ENCODE results near the gene TTC13. TPM values are rescaled to one million over a fixed set of nuclear protein-coding genes. Genes with fewer than 3 reads are reported as not detected.

TTC13 gene
- total RNA-seq, 4 donors from 2014 or later, result 16.0 to 36.0 (median 22.7) TPM

DNA sequence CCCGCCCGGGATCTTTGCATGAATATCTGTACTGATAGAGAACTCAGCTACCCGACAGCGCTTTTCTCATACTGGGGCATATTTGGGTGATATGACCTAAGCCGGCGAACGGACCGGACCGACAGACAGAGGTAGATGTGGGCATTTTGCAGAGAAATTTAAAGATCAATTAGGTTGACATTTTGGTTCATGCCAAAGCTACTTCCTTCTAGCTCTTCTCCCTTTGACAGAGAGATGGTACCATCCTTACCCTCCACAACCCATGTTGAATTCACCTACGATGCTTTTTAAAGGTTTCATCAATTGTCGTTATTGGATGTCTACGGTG is 692 bp upstream of the TTC13 start:
- TF ChIP-seq, protein P1, sequence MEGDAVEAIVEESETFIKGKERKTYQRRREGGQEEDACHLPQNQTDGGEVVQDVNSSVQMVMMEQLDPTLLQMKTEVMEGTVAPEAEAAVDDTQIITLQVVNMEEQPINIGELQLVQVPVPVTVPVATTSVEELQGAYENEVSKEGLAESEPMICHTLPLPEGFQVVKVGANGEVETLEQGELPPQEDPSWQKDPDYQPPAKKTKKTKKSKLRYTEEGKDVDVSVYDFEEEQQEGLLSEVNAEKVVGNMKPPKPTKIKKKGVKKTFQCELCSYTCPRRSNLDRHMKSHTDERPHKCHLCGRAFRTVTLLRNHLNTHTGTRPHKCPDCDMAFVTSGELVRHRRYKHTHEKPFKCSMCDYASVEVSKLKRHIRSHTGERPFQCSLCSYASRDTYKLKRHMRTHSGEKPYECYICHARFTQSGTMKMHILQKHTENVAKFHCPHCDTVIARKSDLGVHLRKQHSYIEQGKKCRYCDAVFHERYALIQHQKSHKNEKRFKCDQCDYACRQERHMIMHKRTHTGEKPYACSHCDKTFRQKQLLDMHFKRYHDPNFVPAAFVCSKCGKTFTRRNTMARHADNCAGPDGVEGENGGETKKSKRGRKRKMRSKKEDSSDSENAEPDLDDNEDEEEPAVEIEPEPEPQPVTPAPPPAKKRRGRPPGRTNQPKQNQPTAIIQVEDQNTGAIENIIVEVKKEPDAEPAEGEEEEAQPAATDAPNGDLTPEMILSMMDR (IDR thresholded peaks at IDR 0.05 in 4 of 5, conservative IDR thresholded peaks at IDR 0.05 in 1 of 5), result no peak
- TF ChIP-seq POLR2A (IDR thresholded peaks at IDR 0.05), result no peak
- intact Hi-C loops (cut with DNase I; ENCODE audit: low total_unique reads), result loop anchor here (2.0 to 5.0 kb wide), 4 partner anchors 113 to 337 kb away; partner anchors contain the start of gene COG2
- no peaks in the 10 kb centered on the region for H3K36me3 ChIP-seq
- peak overlapping the region; percentile 84 to 96 (median 88) for H3K4me3 ChIP-seq
- no peaks in the 10 kb centered on the region for H3K9me3 ChIP-seq
- H3K27ac ChIP-seq, result peak overlapping the region; percentile 71 to 82 (median 78)
- no peak for DNase-seq
- H3K27me3 ChIP-seq, result no peaks in the 10 kb centered on the region
- H3K4me1 ChIP-seq, result peaks cover 17 to 24% of the 10 kb centered on the region in 2 donors
- ATAC-seq, result no peak
- in situ Hi-C loops (cut with MboI; ENCODE audit: low sequenced_read_pairs in 4 of 4), result loop anchor here in 2 of 4 donors (25.0 kb wide), 2 partner anchors 233 to 633 kb away; no protein-coding TSS in a partner anchor

DNA sequence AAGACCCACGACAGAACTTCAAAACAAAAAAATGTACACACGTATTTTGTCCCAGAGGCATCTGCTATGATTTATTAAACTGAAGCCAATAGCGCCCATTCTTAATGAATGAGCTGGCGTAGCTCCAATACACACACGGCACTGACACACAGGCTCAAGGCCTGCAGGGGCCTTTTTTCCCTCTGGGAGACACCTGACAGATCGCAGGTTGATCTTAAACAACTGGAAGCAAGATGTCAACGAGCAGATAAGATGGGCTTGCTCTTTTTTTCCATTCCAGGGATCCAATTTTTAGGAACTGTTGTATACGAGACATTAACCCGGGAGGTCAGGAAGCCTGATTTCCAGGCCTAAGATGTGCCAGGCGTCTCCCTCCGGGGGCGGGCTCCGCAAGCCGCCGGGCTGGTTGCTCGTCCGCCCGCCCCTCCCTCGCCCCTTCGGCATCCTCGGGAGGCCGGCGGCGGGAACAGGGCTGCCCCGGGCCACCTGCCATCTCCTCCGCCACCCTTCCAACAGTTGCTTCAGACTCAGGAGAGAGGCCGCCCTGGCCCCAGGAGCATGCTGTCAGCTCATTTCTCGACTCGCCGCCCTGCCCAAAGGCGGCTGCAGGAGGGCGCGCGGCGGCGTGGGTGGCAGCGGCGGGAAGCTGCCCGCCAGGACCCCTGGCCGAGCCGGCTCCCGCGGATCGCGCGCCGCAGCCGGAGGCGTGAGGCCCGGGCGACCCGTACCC is 735 bp downstream of the TTC13 start:
- no peaks in the 10 kb centered on the region for H3K27me3 ChIP-seq
- ATAC-seq (peak; percentile 5 to 15), DNase-seq (peak in 1 of 2 donors; percentile 24)
- H3K36me3 ChIP-seq, result no peaks in the 10 kb centered on the region
- no peaks in the 10 kb centered on the region for H3K9me3 ChIP-seq
- intact Hi-C loops (cut with DNase I; ENCODE audit: low total_unique reads), result loop anchor here (2.0 to 5.0 kb wide), 4 partner anchors 111 to 335 kb away; partner anchors contain the start of gene COG2
- peaks cover 17 to 24% of the 10 kb centered on the region in 2 donors for H3K4me1 ChIP-seq
- peak overlapping the region; percentile 84 to 96 (median 88) for H3K4me3 ChIP-seq
- no peak for TF ChIP-seq POLR2A (IDR thresholded peaks at IDR 0.05)
- TF ChIP-seq, protein P1 (IDR thresholded peaks at IDR 0.05 in 4 of 5, conservative IDR thresholded peaks at IDR 0.05 in 1 of 5), result no peak
- in situ Hi-C loops (cut with MboI; ENCODE audit: low sequenced_read_pairs in 4 of 4), result loop anchor here in 2 of 4 donors (25.0 kb wide), 2 partner anchors 234 to 634 kb away; no protein-coding TSS in a partner anchor
- peak overlapping the region; percentile 27 to 82 (median 68) for H3K27ac ChIP-seq

DNA sequence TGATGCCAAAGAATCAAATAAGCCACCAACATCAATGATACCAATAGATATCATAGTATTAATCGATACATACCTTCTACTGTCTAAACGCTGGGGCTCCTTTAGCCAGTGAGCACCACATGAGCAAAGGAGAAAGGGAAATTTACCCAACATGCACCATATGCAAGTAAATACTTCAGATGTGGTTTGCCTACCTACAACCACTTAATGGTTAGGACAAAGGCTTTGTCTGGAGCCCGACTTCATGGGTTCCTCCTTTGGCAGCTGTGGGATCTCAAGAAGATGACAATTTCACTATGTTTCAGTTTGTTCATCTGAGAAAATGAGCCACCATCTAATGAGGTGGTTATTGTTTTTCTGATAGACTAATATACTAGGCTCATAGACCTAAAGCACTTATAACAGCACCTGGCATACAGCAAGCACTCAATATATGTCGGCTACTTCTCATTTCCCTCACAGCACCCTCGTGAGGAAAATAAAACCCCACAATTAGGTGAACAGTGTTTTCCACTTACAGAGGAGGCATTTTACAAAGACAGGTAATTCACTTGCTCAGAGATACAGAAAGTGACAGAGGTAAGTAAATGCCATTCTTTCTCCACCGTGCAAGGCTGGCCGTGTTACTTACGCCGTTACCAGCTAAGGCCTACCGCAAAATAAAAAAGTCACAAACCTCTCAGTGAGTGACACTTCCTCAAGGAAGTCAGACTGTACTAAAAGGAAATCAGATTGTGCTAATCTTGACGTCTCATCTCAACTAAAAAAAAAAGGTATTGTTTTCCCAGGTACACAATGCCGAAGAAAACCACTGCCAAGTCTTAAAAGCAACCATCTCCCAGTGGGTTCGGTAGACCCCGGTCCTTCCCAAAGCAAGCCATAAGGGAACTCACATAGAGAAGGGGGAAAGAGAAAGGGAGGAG is 1.6 kb downstream of the TTC13 start:
- TF ChIP-seq, protein P1 (IDR thresholded peaks at IDR 0.05 in 4 of 5, conservative IDR thresholded peaks at IDR 0.05 in 1 of 5), result no peak
- no peak for TF ChIP-seq POLR2A (IDR thresholded peaks at IDR 0.05)
- in situ Hi-C loops (cut with MboI; ENCODE audit: low sequenced_read_pairs in 4 of 4), result loop anchor here in 2 of 4 donors (25.0 kb wide), 2 partner anchors 235 to 635 kb away; no protein-coding TSS in a partner anchor
- H3K9me3 ChIP-seq, result no peaks in the 10 kb centered on the region
- no peaks in the 10 kb centered on the region for H3K27me3 ChIP-seq
- peak overlapping the region; percentile 27 to 82 (median 68) for H3K27ac ChIP-seq
- DNase-seq, result no peak
- no peak for ATAC-seq
- intact Hi-C loops (cut with DNase I; ENCODE audit: low total_unique reads), result loop anchor here (5.0 kb wide), 1 partner anchor 180 kb away; no protein-coding TSS in a partner anchor
- H3K36me3 ChIP-seq, result no peaks in the 10 kb centered on the region
- H3K4me1 ChIP-seq, result peaks cover 17 to 24% of the 10 kb centered on the region in 2 donors
- peak overlapping the region in 3 of 4 donors; percentile 88 to 96 (median 88) for H3K4me3 ChIP-seq

DNA sequence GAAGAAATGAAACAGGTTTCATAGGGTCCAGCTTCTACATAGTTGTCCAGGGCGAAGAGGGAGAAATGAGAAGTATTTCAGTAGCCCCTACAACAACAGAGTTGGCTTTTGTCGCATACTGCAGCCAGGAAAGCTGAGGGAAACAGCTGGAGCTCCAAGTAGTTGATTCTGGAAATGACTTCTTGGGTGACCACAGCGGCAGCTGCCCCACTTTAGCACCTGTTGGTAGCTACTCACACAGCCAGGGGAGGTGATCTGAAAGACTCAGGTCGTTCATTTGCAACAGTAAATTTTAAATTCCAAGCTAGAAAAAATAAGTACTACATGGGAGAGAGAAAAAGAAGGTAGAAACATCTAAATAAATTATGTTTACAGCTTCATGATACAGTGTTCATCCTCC is 2.3 kb downstream of the TTC13 start:
- Histone ChIP-seq H3K9me3 (no peaks in the 10 kb centered on the region), H3K4me3 (no peak overlapping the region), H3K27me3 (no peaks in the 10 kb centered on the region), H3K4me1 (peaks cover 17 to 24% of the 10 kb centered on the region in 2 donors), H3K27ac (no peak overlapping the region), H3K36me3 (no peaks in the 10 kb centered on the region)
- intact Hi-C loops (cut with DNase I; ENCODE audit: low total_unique reads) (loop anchor here (5.0 kb wide), 1 partner anchor 179 kb away; no protein-coding TSS in a partner anchor), in situ Hi-C loops (cut with MboI; ENCODE audit: low sequenced_read_pairs in 4 of 4) (loop anchor here in 2 of 4 donors (25.0 kb wide), 2 partner anchors 236 to 636 kb away; no protein-coding TSS in a partner anchor)
- ATAC-seq, result no peak
- no peak for DNase-seq
- TF ChIP-seq, protein P1 (IDR thresholded peaks at IDR 0.05 in 4 of 5, conservative IDR thresholded peaks at IDR 0.05 in 1 of 5), result no peak
- TF ChIP-seq POLR2A (IDR thresholded peaks at IDR 0.05), result no peak
